DOHH2 (cell line): ENCODE measurements around the gene CLIC5.

Experiments
- H3F3A ChIP-seq: fragments of 200-600 bp; sonication (generic), shearing (Covaris generic); 2 replicates; pipeline ENCODE4 v1.6.0; 2016; ENCODE audit warnings: antibody characterized with exemption, mild to moderate bottlenecking; ENCODE audit not compliant: control insufficient read depth, insufficient read depth
- H3K27ac ChIP-seq: fragments of 200-600 bp; sonication (generic); 2 replicates; pipeline ENCODE4 v1.5.1; 2014; ENCODE audit warnings: low read depth, mild to moderate bottlenecking, low read length, moderate library complexity
- H3K27me3 ChIP-seq: fragments of 200-600 bp; sonication (generic); 2 replicates; pipeline ENCODE4 v1.6.1; 2014; ENCODE audit warnings: mild to moderate bottlenecking, low read length, mixed read lengths; ENCODE audit not compliant: control insufficient read depth
- H3K36me3 ChIP-seq: fragments of 200-600 bp; sonication (generic); 2 replicates; pipeline ENCODE4 v1.6.1; 2014; ENCODE audit warnings: mild to moderate bottlenecking, low read length, moderate library complexity, mixed read lengths; ENCODE audit not compliant: control insufficient read depth
- H3K4me1 ChIP-seq: fragments of 200-600 bp; sonication (generic); 2 replicates; pipeline ENCODE4 v1.6.1; 2014; ENCODE audit warnings: mild to moderate bottlenecking, low read length, mixed read lengths; ENCODE audit not compliant: control insufficient read depth
- H3K4me2 ChIP-seq: fragments of 200-600 bp; sonication (generic); 2 replicates; pipeline ENCODE4 v1.6.0; 2014; ENCODE audit warnings: mild to moderate bottlenecking, low read length, moderate library complexity
- H3K4me3 ChIP-seq: fragments of 200-600 bp; sonication (generic); 2 replicates; pipeline ENCODE4 v1.5.1; 2014; ENCODE audit warnings: mild to moderate bottlenecking, low read length, mixed read lengths
- H3K79me2 ChIP-seq: fragments of 200-600 bp; sonication (generic); 2 replicates; pipeline ENCODE4 v1.6.1; 2014; ENCODE audit warnings: mild to moderate bottlenecking, low read length, mixed read lengths; ENCODE audit not compliant: control insufficient read depth
- H3K9me2 ChIP-seq: fragments of 200-600 bp; sonication (generic); replicated peaks from 2 replicates; pipeline ENCODE4 v1.6.1; 2014; ENCODE audit warnings: mild to moderate bottlenecking, low read length, mixed read lengths; ENCODE audit not compliant: control insufficient read depth
- H3K9me3 ChIP-seq: fragments of 200-600 bp; sonication (generic); 2 replicates; pipeline ENCODE4 v1.6.1; 2014; ENCODE audit warnings: antibody characterized with exemption, low read length, mixed read lengths; ENCODE audit not compliant: control insufficient read depth, insufficient read depth
- H4K20me1 ChIP-seq: fragments of 200-600 bp; sonication (generic); 2 replicates; pipeline ENCODE4 v1.6.0; 2014; ENCODE audit warnings: low read depth, mild to moderate bottlenecking, antibody characterized with exemption, low read length, moderate library complexity; ENCODE audit not compliant: control insufficient read depth, insufficient read depth
- EZH2phosphoT487 ChIP-seq: fragments of 200-600 bp; sonication (generic); IDR thresholded peaks from 2 replicates; pipeline ENCODE4 v1.6.1; 2017; ENCODE audit warnings: borderline replicate concordance, mild to moderate bottlenecking, antibody characterized with exemption, low read length, moderate library complexity, mixed read lengths
- TF ChIP-seq, protein P1 (sequence below): fragments of 200-600 bp; sonication (generic); IDR thresholded peaks from one replicate; pipeline ENCODE4 v1.5.1; 2014; ENCODE audit warnings: antibody characterized with exemption, mild to moderate bottlenecking, low read depth, low read length; ENCODE audit not compliant: poor library complexity, severe bottlenecking

CLIC5 gene

GRCh38 chr6:45965792-45966191 lies 49.9 kb downstream of the CLIC5 start:
- TF ChIP-seq EZH2phosphoT487 = no peak
- TF ChIP-seq, protein P1, sequence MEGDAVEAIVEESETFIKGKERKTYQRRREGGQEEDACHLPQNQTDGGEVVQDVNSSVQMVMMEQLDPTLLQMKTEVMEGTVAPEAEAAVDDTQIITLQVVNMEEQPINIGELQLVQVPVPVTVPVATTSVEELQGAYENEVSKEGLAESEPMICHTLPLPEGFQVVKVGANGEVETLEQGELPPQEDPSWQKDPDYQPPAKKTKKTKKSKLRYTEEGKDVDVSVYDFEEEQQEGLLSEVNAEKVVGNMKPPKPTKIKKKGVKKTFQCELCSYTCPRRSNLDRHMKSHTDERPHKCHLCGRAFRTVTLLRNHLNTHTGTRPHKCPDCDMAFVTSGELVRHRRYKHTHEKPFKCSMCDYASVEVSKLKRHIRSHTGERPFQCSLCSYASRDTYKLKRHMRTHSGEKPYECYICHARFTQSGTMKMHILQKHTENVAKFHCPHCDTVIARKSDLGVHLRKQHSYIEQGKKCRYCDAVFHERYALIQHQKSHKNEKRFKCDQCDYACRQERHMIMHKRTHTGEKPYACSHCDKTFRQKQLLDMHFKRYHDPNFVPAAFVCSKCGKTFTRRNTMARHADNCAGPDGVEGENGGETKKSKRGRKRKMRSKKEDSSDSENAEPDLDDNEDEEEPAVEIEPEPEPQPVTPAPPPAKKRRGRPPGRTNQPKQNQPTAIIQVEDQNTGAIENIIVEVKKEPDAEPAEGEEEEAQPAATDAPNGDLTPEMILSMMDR = no peak
- H3K36me3 ChIP-seq = no peaks in the 10 kb centered on the region
- no peaks in the 10 kb centered on the region for H3F3A ChIP-seq
- H3K4me1 ChIP-seq = 0 out of 2 replicates have a peak, but pooled peaks cover 3% of the 10 kb centered on the region
- H3K27ac ChIP-seq = no peak overlapping the region
- no peaks in the 10 kb centered on the region for H3K79me2 ChIP-seq
- H3K4me2 ChIP-seq = no peak overlapping the region
- no peak overlapping the region for H3K4me3 ChIP-seq
- no peaks in the 10 kb centered on the region for H3K27me3 ChIP-seq
- H4K20me1 ChIP-seq = no peaks in the 10 kb centered on the region
- no peaks in the 10 kb centered on the region for H3K9me2 ChIP-seq
- no peaks in the 10 kb centered on the region for H3K9me3 ChIP-seq

- no peaks in the 10 kb centered on the region for H3K9me3 ChIP-seq
- H3K27me3 ChIP-seq = no peaks in the 10 kb centered on the region
- no peaks in the 10 kb centered on the region for H4K20me1 ChIP-seq
- no peak overlapping the region for H3K4me3 ChIP-seq
- no peaks in the 10 kb centered on the region for H3K9me2 ChIP-seq
- no peaks in the 10 kb centered on the region for H3K36me3 ChIP-seq
- no peaks in the 10 kb centered on the region for H3K79me2 ChIP-seq
- H3K4me2 ChIP-seq = no peak overlapping the region
- TF ChIP-seq, protein P1 = no peak
- TF ChIP-seq EZH2phosphoT487 = no peak
- H3K27ac ChIP-seq = no peak overlapping the region
- H3F3A ChIP-seq = no peaks in the 10 kb centered on the region
- H3K4me1 ChIP-seq = no peaks in the 10 kb centered on the region
These were observed 50.7 kb downstream of the CLIC5 start for GRCh38 chr6:45965007-45965406.

DNA sequence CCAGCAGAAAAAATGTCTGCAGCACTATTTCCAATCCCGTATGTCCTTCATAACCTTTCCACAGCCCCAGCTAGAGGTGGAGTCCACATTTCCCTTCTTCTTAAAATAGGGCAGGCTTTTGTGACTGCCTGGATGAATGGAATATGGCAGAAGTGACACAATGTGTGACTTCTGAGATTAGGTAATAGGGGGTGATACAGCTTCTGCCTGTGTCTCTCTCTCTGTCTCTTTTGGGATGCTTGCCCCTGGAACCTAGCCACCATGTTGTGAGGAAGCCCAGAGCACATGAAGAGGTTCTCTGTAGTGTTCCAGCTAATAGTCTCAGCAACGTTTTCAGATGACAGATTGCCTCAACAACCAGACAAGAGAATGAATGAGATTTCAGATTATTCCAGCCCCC lies 51.4 kb downstream of the CLIC5 start:
- H3K9me2 ChIP-seq = no peaks in the 10 kb centered on the region
- H3K4me1 ChIP-seq = no peaks in the 10 kb centered on the region
- no peak overlapping the region for H3K4me3 ChIP-seq
- H3K9me3 ChIP-seq = no peaks in the 10 kb centered on the region
- no peaks in the 10 kb centered on the region for H3K36me3 ChIP-seq
- H3K27ac ChIP-seq = no peak overlapping the region
- no peaks in the 10 kb centered on the region for H3K79me2 ChIP-seq
- no peaks in the 10 kb centered on the region for H4K20me1 ChIP-seq
- no peaks in the 10 kb centered on the region for H3K27me3 ChIP-seq
- H3K4me2 ChIP-seq = no peak overlapping the region
- H3F3A ChIP-seq = no peaks in the 10 kb centered on the region
- TF ChIP-seq, protein P1 = no peak
- TF ChIP-seq EZH2phosphoT487 = no peak

- Histone ChIP-seq H3K9me2 (no peaks in the 10 kb centered on the region), H3K79me2 (no peaks in the 10 kb centered on the region), H3K27ac (no peak overlapping the region), H4K20me1 (no peaks in the 10 kb centered on the region), H3K4me2 (no peak overlapping the region), H3K4me3 (no peak overlapping the region), H3K4me1 (no peaks in the 10 kb centered on the region), H3K9me3 (no peaks in the 10 kb centered on the region), H3K27me3 (no peaks in the 10 kb centered on the region), H3F3A (no peaks in the 10 kb centered on the region), H3K36me3 (no peaks in the 10 kb centered on the region)
- no peak for TF ChIP-seq EZH2phosphoT487
- TF ChIP-seq, protein P1 = no peak
These were observed 51.8 kb downstream of the CLIC5 start for GRCh38 chr6:45963896-45964295.
